GM13976 (cell line): ENCODE results near the gene RPL34.

ENCODE experiments used
- DNase-seq: peaks from one replicate; pipeline ENCODE4 v3.0.0; 2012; ENCODE audit warnings: low spot score
- CTCF ChIP-seq: IDR thresholded peaks from 2 replicates; pipeline ENCODE4 v1.5.1; 2012; ENCODE audit warnings: borderline replicate concordance, mild to moderate bottlenecking; ENCODE audit not compliant: insufficient read depth; ENCODE audit errors: extremely low read depth, missing control alignments, control extremely low read depth
- in situ Hi-C: fragments of 300-500 bp; cut with MboI; formaldehyde crosslinking; loops from one replicate; pipeline ENCODE4 v1.12.0; 2022; ENCODE audit warnings: low sequenced_read_pairs, mixed read lengths, inconsistent platforms; ENCODE audit not compliant: unreplicated experiment

Gene RPL34

DNA sequence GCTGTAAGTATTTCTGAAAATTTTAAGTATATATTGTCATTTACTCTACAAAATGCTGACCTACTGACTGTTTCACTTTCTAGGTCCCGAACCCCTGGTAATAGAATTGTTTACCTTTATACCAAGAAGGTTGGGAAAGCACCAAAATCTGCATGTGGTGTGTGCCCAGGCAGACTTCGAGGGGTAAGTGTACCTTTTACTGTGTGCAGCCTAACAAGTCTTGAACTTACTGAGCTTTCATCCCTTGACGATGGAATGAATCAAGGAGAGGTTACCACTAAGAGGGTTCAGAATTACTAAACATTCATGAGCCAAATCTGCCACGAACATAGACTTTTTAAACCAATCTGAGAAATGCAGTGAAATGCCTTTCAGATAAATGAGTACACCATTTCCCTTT lies 1.6 kb downstream of the RPL34 start:
- DNase-seq = no peak
- no peak for TF ChIP-seq CTCF
- in situ Hi-C loops = no loop called here

GRCh38 chr4:108622828-108623227 lies 2.5 kb downstream of the RPL34 start:
- in situ Hi-C loops = no loop called here
- no peak for DNase-seq
- no peak for TF ChIP-seq CTCF

DNA sequence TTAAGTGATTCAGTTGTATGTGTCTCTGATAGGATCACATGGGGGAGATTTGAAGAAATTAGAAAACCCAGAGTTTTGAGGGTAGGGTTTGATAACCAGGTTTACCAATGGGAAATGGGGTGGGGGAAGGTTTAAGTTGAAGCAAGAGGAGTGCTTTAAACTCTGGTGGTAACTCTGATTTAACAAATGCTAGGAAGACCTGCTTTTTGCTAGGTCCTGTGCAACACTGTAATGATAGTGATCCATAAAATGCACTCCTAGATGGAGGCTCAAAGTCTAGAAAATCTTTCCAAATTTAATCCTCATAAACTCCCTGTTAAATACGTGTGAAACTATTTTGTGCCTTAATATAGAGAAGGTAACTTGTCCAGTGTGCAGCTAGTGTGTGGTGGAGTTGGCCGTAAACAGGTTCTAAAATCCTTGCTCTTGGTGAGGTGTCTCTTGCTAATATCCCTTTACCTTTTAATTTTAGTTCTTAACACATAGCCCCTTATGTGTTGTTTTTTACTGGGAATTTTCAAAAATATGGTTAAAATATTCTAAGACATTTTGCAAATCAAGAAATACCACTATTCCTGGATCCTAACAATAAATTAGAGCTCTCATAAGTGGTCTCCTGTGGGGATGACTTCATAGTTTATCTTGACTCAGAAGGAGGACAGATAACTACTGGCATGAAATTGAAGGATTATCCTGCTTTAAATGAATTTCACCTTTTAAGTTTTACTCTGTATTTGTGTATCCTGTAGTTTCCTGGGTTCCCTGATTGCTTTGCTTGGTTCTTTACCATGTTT lies 4.1 kb downstream of the RPL34 start:
- TF ChIP-seq CTCF = no peak
- no peak for DNase-seq
- in situ Hi-C loops = no loop called here

- TF ChIP-seq CTCF = no peak
- in situ Hi-C loops = no loop called here
- DNase-seq = no peak
Observed at GRCh38 chr4:108626056-108626455, 5.7 kb downstream of the RPL34 start.

GRCh38 chr4:108628411-108628810 lies 8.0 kb downstream of the RPL34 start:
- DNase-seq = no peak
- TF ChIP-seq CTCF = no peak
- in situ Hi-C loops = no loop called here

DNA sequence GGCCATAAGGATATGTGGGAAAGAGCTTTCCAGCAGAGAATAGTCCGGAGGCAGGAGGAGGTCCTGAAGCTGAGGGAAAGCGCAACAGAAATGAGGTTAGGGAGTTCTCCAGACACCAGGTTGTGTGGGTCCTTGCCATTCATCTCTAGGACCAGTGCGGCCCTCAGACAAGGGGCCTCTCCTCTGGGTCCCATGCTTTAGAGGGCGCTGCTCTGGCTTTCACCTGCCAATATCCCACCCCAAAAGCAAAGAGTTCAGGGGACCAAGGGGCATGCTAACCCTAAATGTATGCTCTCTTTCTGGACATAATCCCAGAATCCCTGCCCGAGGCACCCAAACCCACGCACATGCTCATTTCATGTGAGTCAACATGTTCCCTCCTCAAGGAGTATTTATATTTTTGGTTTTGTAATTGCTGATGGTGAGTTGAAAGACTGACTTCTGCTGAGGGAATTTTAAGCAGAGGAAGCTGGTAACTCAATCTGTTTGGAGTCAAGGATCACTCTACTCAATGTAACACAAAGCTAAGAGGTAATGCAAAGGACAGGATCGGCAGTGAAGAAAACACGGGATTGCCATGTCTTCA lies 14.8 kb downstream of the RPL34 start:
- in situ Hi-C loops = no loop called here
- DNase-seq = no peak
- no peak for TF ChIP-seq CTCF
